H9 (cell line): Measurements from ENCODE around the gene TSPAN9. TPM values are rescaled to one million over a fixed set of nuclear protein-coding genes. Genes with fewer than 3 reads are reported as not detected.

Experiments
- DNase-seq: peaks from one replicate; pipeline ENCODE4 v3.0.0-alpha.2; 2017
- H2AFZ ChIP-seq: one replicate; pipeline ENCODE4 v1.6.1; 2013; ENCODE audit warnings: mild to moderate bottlenecking, low read length, control low read depth, moderate library complexity
- H2AK5ac ChIP-seq: 2 replicates; pipeline ENCODE4 v1.6.1; 2013; ENCODE audit warnings: low read length, control low read depth, mixed read lengths; ENCODE audit not compliant: insufficient read length
- H2BK120ac ChIP-seq: one replicate; pipeline ENCODE4 v1.6.1; 2013; ENCODE audit warnings: low read depth, mild to moderate bottlenecking, low read length, control low read depth, inconsistent platforms; ENCODE audit not compliant: poor library complexity, severe bottlenecking
- H2BK12ac ChIP-seq: 2 replicates; pipeline ENCODE4 v1.6.1; 2013; ENCODE audit warnings: low read length, control low read depth, mixed read lengths, low read depth; ENCODE audit not compliant: insufficient read length
- H2BK15ac ChIP-seq: 2 replicates; pipeline ENCODE4 v1.6.1; 2013; ENCODE audit warnings: low read depth, low read length, control low read depth
- H2BK20ac ChIP-seq: one replicate; pipeline ENCODE4 v1.6.1; 2013; ENCODE audit warnings: low read depth, mild to moderate bottlenecking, low read length, control low read depth, inconsistent platforms; ENCODE audit not compliant: poor library complexity, severe bottlenecking
- H2BK5ac ChIP-seq: 2 replicates; pipeline ENCODE4 v1.6.1; 2013; ENCODE audit warnings: low read length, control low read depth, mixed read lengths; ENCODE audit not compliant: insufficient read length
- H3K14ac ChIP-seq: 2 replicates; pipeline ENCODE4 v1.6.1; 2013; ENCODE audit warnings: low read length, control low read depth; ENCODE audit not compliant: insufficient read depth
- H3K18ac ChIP-seq: 2 replicates; pipeline ENCODE4 v1.6.1; 2013; ENCODE audit warnings: low read depth, mild to moderate bottlenecking, mixed read lengths, low read length, control low read depth; ENCODE audit not compliant: insufficient read length
- H3K23ac ChIP-seq: 2 replicates; pipeline ENCODE4 v1.6.1; 2013; ENCODE audit warnings: low read length, control low read depth, mixed read lengths, low read depth; ENCODE audit not compliant: insufficient read length
- H3K23me2 ChIP-seq: 2 replicates; pipeline ENCODE4 v1.6.1; 2013; ENCODE audit warnings: low read depth, mild to moderate bottlenecking, mixed read lengths, low read length, control low read depth; ENCODE audit not compliant: insufficient read length, poor library complexity, severe bottlenecking
- H3K27ac ChIP-seq: 2 replicates; pipeline ENCODE4 v1.5.1; 2013; ENCODE audit warnings: low read length, control low read depth, mixed read lengths, low read depth; ENCODE audit not compliant: insufficient read length
- H3K27me3 ChIP-seq: 2 replicates; pipeline ENCODE4 v1.6.1; 2013; ENCODE audit warnings: low read length, control low read depth, inconsistent platforms; ENCODE audit not compliant: insufficient read depth
- H3K4ac ChIP-seq: 2 replicates; pipeline ENCODE4 v1.6.1; 2013; ENCODE audit warnings: low read depth, mild to moderate bottlenecking, control low read depth, inconsistent platforms, low read length, moderate library complexity
- H3K4me1 ChIP-seq: 2 replicates; pipeline ENCODE4 v1.6.1; 2013; ENCODE audit warnings: low read length, control low read depth, inconsistent platforms; ENCODE audit not compliant: insufficient read depth
- H3K4me2 ChIP-seq: 2 replicates; pipeline ENCODE4 v1.6.1; 2013; ENCODE audit warnings: low read length, control low read depth, mixed read lengths; ENCODE audit not compliant: insufficient read length, insufficient read depth
- H3K56ac ChIP-seq: 2 replicates; pipeline ENCODE4 v1.6.1; 2013; ENCODE audit warnings: low read depth, mild to moderate bottlenecking, mixed read lengths, low read length, control low read depth; ENCODE audit not compliant: insufficient read length
- H3K79me1 ChIP-seq: 2 replicates; pipeline ENCODE4 v1.6.1; 2013; ENCODE audit warnings: low read depth, mild to moderate bottlenecking, moderate library complexity, low read length, control low read depth, inconsistent platforms; ENCODE audit not compliant: insufficient read depth, poor library complexity, severe bottlenecking
- H3K79me2 ChIP-seq: 2 replicates; pipeline ENCODE4 v1.6.1; 2013; ENCODE audit warnings: low read length, control low read depth, inconsistent platforms; ENCODE audit not compliant: insufficient read depth
- H3K9ac ChIP-seq: 2 replicates; pipeline ENCODE4 v1.6.1; 2013; ENCODE audit warnings: low read length, control low read depth, mixed read lengths; ENCODE audit not compliant: insufficient read length; ENCODE audit errors: extremely low read depth
- H3K9me3 ChIP-seq: one replicate; pipeline ENCODE4 v1.6.1; 2013; ENCODE audit warnings: low read depth, low read length, inconsistent platforms; ENCODE audit not compliant: control insufficient read depth
- H3T11ph ChIP-seq: one replicate; pipeline ENCODE4 v1.6.1; 2013; ENCODE audit warnings: mild to moderate bottlenecking, low read length, control low read depth, inconsistent platforms
- H4K20me1 ChIP-seq: one replicate; pipeline ENCODE4 v1.6.1; 2013; ENCODE audit not compliant: control insufficient read depth, insufficient read length, insufficient read depth
- H4K5ac ChIP-seq: 2 replicates; pipeline ENCODE4 v1.6.1; 2013; ENCODE audit warnings: low read depth, mild to moderate bottlenecking, mixed read lengths, low read length, control low read depth; ENCODE audit not compliant: insufficient read length
- H4K8ac ChIP-seq: replicated peaks from 2 replicates; pipeline ENCODE4 v1.6.1; 2013; ENCODE audit warnings: low read length, control low read depth, mixed read lengths, low read depth; ENCODE audit not compliant: insufficient read length
- H4K91ac ChIP-seq: 2 replicates; pipeline ENCODE4 v1.6.1; 2013; ENCODE audit warnings: low read depth, mild to moderate bottlenecking, moderate library complexity, mixed read lengths, low read length, control low read depth; ENCODE audit not compliant: insufficient read length
- H3K27ac Mint-ChIP-seq, 3 experiments: 2 replicates in 2 of 3; 3 replicates in 1 of 3; pipeline ENCODE4 v1.8.0; 2020 to 2021; ENCODE audit warnings: mixed read lengths in 3 of 3, mild to moderate bottlenecking in 1 of 3, moderate library complexity in 1 of 3
- H3K27me3 Mint-ChIP-seq: 2 replicates; pipeline ENCODE4 v1.8.0; 2021; ENCODE audit warnings: low read depth, mild to moderate bottlenecking, moderate library complexity, mixed read lengths
- H3K36me3 Mint-ChIP-seq, 3 experiments: 2 replicates in 2 of 3; 3 replicates in 1 of 3; pipeline ENCODE4 v1.8.0; 2020 to 2021; ENCODE audit warnings: low read depth in 3 of 3, mixed read lengths in 3 of 3; ENCODE audit not compliant: insufficient read depth in 1 of 3
- H3K4me1 Mint-ChIP-seq, 2 experiments: 2 replicates each; pipeline ENCODE4 v1.8.0; 2020; ENCODE audit warnings: mixed read lengths in 2 of 2
- H3K4me3 Mint-ChIP-seq, 2 experiments: 2 replicates in 1 of 2; 3 replicates in 1 of 2; pipeline ENCODE4 v1.8.0; 2020 to 2021; ENCODE audit warnings: mild to moderate bottlenecking in 2 of 2, mixed read lengths in 2 of 2, moderate library complexity in 1 of 2
- H3K9me3 Mint-ChIP-seq, 2 experiments: 2 replicates in 1 of 2; 3 replicates in 1 of 2; pipeline ENCODE4 v1.8.0; 2020; ENCODE audit warnings: mild to moderate bottlenecking in 2 of 2, mixed read lengths in 2 of 2, moderate library complexity in 1 of 2
- WGBS: extraction: QIAGEN DNeasy Blood & Tissue Kit; methylation state at CpG from one replicate; pipeline ENCODE4 v1.1.7; 2013; ENCODE audit warnings: missing lambda C conversion rate, low lambda C conversion rate, mixed read lengths; ENCODE audit not compliant: insufficient read length; ENCODE audit errors: extremely low coverage; 5-methylcytosine and 5-hydroxymethylcytosine counted together
- total RNA-seq: library from RNA; stranded (reverse); gene quantifications from 2 replicates; pipeline ENCODE4 v1.2.1, GENCODE V29; 2021
- TF ChIP-seq, protein P1 (sequence below): fragments of 200-600 bp; sonication (generic); conservative IDR thresholded peaks from 3 replicates; pipeline ENCODE4 v1.8.0; 2021; ENCODE audit warnings: antibody characterized with exemption, mild to moderate bottlenecking

Gene TSPAN9
- total RNA-seq, 1 experiment from 2014 or later: 19.0 TPM

GRCh38 chr12:3032161-3032560, 45.0 kb upstream of the TSPAN9 start:
- Histone ChIP-seq H2BK15ac (no peak overlapping the region), H3K79me2 (no peaks in the 10 kb centered on the region), H3T11ph (no peak overlapping the region), H3K27ac (no peak overlapping the region), H4K20me1 (no peaks in the 10 kb centered on the region), H3K23me2 (no peaks in the 10 kb centered on the region), H2BK120ac (no peak overlapping the region), H3K9me3 (no peaks in the 10 kb centered on the region), H2BK12ac (no peak overlapping the region), H4K8ac (no peak overlapping the region), H3K4me2 (no peak overlapping the region), H3K79me1 (no peaks in the 10 kb centered on the region), H3K14ac (no peak overlapping the region), H3K9ac (no peak overlapping the region), H3K18ac (no peak overlapping the region), H2BK20ac (no peak overlapping the region), H4K91ac (no peak overlapping the region), H4K5ac (no peak overlapping the region), H3K4ac (no peak overlapping the region), H3K23ac (no peak overlapping the region), H3K4me1 (no peaks in the 10 kb centered on the region), H2AFZ (no peak overlapping the region), H2BK5ac (no peak overlapping the region), H3K56ac (no peak overlapping the region), H3K27me3 (no peaks in the 10 kb centered on the region), H2AK5ac (no peak overlapping the region)
- H3K4me1 Mint-ChIP-seq: peaks cover 12 to 21% of the 10 kb centered on the region in 2 experiments
- peaks cover 6 to 67% (median 36%) of the 10 kb centered on the region in 3 experiments; a peak in 6 of 7 replicates for H3K36me3 Mint-ChIP-seq
- no peaks in the 10 kb centered on the region for H3K9me3 Mint-ChIP-seq
- WGBS: no CpG with 5 or more reads among the region's 12 CpGs
- no peak for DNase-seq
- TF ChIP-seq, protein P1, sequence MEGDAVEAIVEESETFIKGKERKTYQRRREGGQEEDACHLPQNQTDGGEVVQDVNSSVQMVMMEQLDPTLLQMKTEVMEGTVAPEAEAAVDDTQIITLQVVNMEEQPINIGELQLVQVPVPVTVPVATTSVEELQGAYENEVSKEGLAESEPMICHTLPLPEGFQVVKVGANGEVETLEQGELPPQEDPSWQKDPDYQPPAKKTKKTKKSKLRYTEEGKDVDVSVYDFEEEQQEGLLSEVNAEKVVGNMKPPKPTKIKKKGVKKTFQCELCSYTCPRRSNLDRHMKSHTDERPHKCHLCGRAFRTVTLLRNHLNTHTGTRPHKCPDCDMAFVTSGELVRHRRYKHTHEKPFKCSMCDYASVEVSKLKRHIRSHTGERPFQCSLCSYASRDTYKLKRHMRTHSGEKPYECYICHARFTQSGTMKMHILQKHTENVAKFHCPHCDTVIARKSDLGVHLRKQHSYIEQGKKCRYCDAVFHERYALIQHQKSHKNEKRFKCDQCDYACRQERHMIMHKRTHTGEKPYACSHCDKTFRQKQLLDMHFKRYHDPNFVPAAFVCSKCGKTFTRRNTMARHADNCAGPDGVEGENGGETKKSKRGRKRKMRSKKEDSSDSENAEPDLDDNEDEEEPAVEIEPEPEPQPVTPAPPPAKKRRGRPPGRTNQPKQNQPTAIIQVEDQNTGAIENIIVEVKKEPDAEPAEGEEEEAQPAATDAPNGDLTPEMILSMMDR: no peak
- no peaks in the 10 kb centered on the region; the same call in 1 of the 2 replicates for H3K27me3 Mint-ChIP-seq
- no peak overlapping the region for H3K4me3 Mint-ChIP-seq
- H3K27ac Mint-ChIP-seq: no peak overlapping the region; a peak in 1 of 7 replicates
